GM23338 (cell line): ENCODE data around the gene NLN. TPM values are rescaled to one million over a fixed set of nuclear protein-coding genes. Genes with fewer than 3 reads are reported as not detected.

Experiments used
- ATAC-seq: fragments of 200-7000 bp; cut with Tn5 transposase; 3 replicates; pipeline ENCODE4 v1.9.1; 2020
- DNase-seq: peaks from one replicate; pipeline ENCODE4 v3.0.0-alpha.2; 2015; ENCODE audit warnings: low spot score
- H2AFZ ChIP-seq: fragments of 200-600 bp; sonication (generic); 2 replicates; pipeline ENCODE4 v1.8.0; 2016; ENCODE audit warnings: antibody characterized with exemption, mild to moderate bottlenecking, moderate library complexity
- H3F3A ChIP-seq: fragments of 200-600 bp; sonication (generic); replicated peaks from 2 replicates; pipeline ENCODE4 v1.8.0; 2017; ENCODE audit warnings: antibody characterized with exemption, mixed run types, low read depth
- H3K27ac ChIP-seq: fragments of 200-600 bp; sonication (generic); 2 replicates; pipeline ENCODE4 v1.6.1; 2016; ENCODE audit warnings: low read depth
- H3K27me3 ChIP-seq: fragments of 200-600 bp; sonication (generic); 2 replicates; pipeline ENCODE4 v1.8.0; 2016; ENCODE audit warnings: mild to moderate bottlenecking, mixed run types, moderate library complexity; ENCODE audit not compliant: insufficient read depth
- H3K36me3 ChIP-seq: fragments of 200-600 bp; sonication (generic); 2 replicates; pipeline ENCODE4 v1.8.0; 2016; ENCODE audit warnings: mild to moderate bottlenecking; ENCODE audit not compliant: insufficient read depth
- H3K4me1 ChIP-seq: fragments of 200-600 bp; sonication (generic); 2 replicates; pipeline ENCODE4 v1.8.0; 2016; ENCODE audit warnings: mild to moderate bottlenecking, moderate library complexity; ENCODE audit not compliant: insufficient read depth
- H3K4me2 ChIP-seq: fragments of 200-600 bp; sonication (generic); 2 replicates; pipeline ENCODE4 v1.7.1; 2017; ENCODE audit warnings: mixed run types
- H3K4me3 ChIP-seq: fragments of 200-600 bp; sonication (generic); 2 replicates; pipeline ENCODE4 v1.6.1; 2016; ENCODE audit warnings: mixed run types
- H3K79me2 ChIP-seq: fragments of 200-600 bp; sonication (generic); replicated peaks from 2 replicates; pipeline ENCODE4 v1.8.0; 2017; ENCODE audit warnings: mild to moderate bottlenecking; ENCODE audit not compliant: insufficient read depth
- H3K9me2 ChIP-seq: fragments of 200-600 bp; sonication (generic); 2 replicates; pipeline ENCODE4 v1.8.0; 2017; ENCODE audit not compliant: insufficient read depth
- H4K20me1 ChIP-seq: fragments of 200-600 bp; sonication (generic); replicated peaks from 2 replicates; pipeline ENCODE4 v1.8.0; 2017; ENCODE audit warnings: mild to moderate bottlenecking; ENCODE audit not compliant: insufficient read depth
- H3K27ac Mint-ChIP-seq: 2 replicates; pipeline ENCODE4 v1.8.0; 2020; ENCODE audit warnings: inconsistent platforms, mild to moderate bottlenecking, moderate library complexity, mixed read lengths
- H3K27me3 Mint-ChIP-seq: 3 replicates; pipeline ENCODE4 v1.8.0; 2022; ENCODE audit warnings: low read depth, mild to moderate bottlenecking, moderate library complexity, mixed read lengths, inconsistent platforms; ENCODE audit not compliant: insufficient read depth, poor library complexity
- H3K36me3 Mint-ChIP-seq: 3 replicates; pipeline ENCODE4 v1.8.0; 2021; ENCODE audit warnings: low read depth, mild to moderate bottlenecking, inconsistent platforms, moderate library complexity, mixed read lengths
- H3K4me1 Mint-ChIP-seq: 3 replicates; pipeline ENCODE4 v1.8.0; 2020; ENCODE audit warnings: mild to moderate bottlenecking, inconsistent platforms, mixed read lengths
- H3K4me3 Mint-ChIP-seq: 3 replicates; pipeline ENCODE4 v1.8.0; 2021; ENCODE audit warnings: moderate library complexity, mild to moderate bottlenecking, inconsistent platforms, mixed read lengths
- H3K9me3 Mint-ChIP-seq: 3 replicates; pipeline ENCODE4 v1.8.0; 2020; ENCODE audit warnings: moderate library complexity, mild to moderate bottlenecking, inconsistent platforms, mixed read lengths
- CREB1 ChIP-seq: fragments of 250-450 bp; sonication (Bioruptor Pico); IDR thresholded peaks from 2 replicates; pipeline ENCODE4 v1.5.0; 2020; ENCODE audit warnings: low read depth, mild to moderate bottlenecking, moderate library complexity
- EZH2 ChIP-seq: fragments of 200-600 bp; sonication (generic); IDR thresholded peaks from one replicate; pipeline ENCODE4 v1.8.0; 2017; ENCODE audit warnings: antibody characterized with exemption, mild to moderate bottlenecking, low read depth; ENCODE audit not compliant: unreplicated experiment
- EZH2phosphoT487 ChIP-seq: fragments of 200-600 bp; sonication (generic); IDR thresholded peaks from one replicate; pipeline ENCODE4 v1.8.1; 2018; ENCODE audit warnings: antibody characterized with exemption; ENCODE audit not compliant: unreplicated experiment
- JUNB ChIP-seq: IDR thresholded peaks from one replicate; pipeline ENCODE4 v1.6.1; 2016; ENCODE audit warnings: antibody characterized with exemption; ENCODE audit not compliant: unreplicated experiment
- POLR2AphosphoS5 ChIP-seq: IDR thresholded peaks from 2 replicates; pipeline ENCODE4 v1.6.1; 2016; ENCODE audit warnings: antibody characterized with exemption, low read depth
- STAT1 ChIP-seq: IDR thresholded peaks from one replicate; pipeline ENCODE4 v1.6.1; 2016; ENCODE audit warnings: antibody characterized with exemption; ENCODE audit not compliant: unreplicated experiment
- ZNF114 ChIP-seq: fragments of 250-450 bp; sonication (Bioruptor Pico); IDR thresholded peaks from 2 replicates; pipeline ENCODE4 v1.5.0; 2020; ENCODE audit warnings: mild to moderate bottlenecking, moderate library complexity
- polyA plus RNA-seq: library from polyadenylated mRNA; unstranded; fragments of >200 nt; fragmentation: Nextera tagmentation; extraction: Ambion mirVana; gene quantifications from 2 replicates; pipeline ENCODE4 v1.2.1, GENCODE V29; 2016
- total RNA-seq: library from RNA; depleted of rRNA; stranded (reverse); fragments of >200 nt; shearing (Covaris generic); gene quantifications from 2 replicates; pipeline ENCODE4 v1.2.3, GENCODE V29; 2014
- TF ChIP-seq, protein P1 (sequence below): fragments of 250-450 bp; sonication (Bioruptor Pico); IDR thresholded peaks from 2 replicates; pipeline ENCODE4 v1.5.0; 2020; ENCODE audit warnings: mild to moderate bottlenecking, moderate library complexity
- TF ChIP-seq, protein P2 (sequence below): IDR thresholded peaks from 2 replicates; pipeline ENCODE4 v1.6.1; 2016; ENCODE audit warnings: antibody characterized with exemption

Gene NLN
- total and polyA plus RNA-seq, 2 experiments from 2014 or later = 56.4 to 168 TPM

DNA sequence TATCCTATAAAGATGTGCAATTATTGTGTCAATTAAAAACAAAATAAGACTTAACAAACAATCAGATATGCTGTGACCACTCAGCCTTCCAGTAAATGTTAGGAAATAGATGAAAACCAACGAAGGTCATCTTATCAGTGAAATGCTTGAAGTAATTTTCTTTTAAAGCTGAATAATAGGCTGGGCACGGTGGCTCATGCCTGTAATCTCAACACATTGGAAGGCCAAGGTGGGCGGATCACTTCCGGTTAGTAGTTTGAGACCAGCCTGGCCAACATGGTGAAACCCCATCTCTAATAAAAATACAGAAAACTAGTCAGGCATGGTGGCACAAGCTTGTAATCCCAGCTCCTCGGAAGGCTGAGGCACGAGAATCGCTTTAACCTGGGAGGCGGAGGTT is 31.2 kb downstream of the NLN start (continued):
- TF ChIP-seq, protein P1, sequence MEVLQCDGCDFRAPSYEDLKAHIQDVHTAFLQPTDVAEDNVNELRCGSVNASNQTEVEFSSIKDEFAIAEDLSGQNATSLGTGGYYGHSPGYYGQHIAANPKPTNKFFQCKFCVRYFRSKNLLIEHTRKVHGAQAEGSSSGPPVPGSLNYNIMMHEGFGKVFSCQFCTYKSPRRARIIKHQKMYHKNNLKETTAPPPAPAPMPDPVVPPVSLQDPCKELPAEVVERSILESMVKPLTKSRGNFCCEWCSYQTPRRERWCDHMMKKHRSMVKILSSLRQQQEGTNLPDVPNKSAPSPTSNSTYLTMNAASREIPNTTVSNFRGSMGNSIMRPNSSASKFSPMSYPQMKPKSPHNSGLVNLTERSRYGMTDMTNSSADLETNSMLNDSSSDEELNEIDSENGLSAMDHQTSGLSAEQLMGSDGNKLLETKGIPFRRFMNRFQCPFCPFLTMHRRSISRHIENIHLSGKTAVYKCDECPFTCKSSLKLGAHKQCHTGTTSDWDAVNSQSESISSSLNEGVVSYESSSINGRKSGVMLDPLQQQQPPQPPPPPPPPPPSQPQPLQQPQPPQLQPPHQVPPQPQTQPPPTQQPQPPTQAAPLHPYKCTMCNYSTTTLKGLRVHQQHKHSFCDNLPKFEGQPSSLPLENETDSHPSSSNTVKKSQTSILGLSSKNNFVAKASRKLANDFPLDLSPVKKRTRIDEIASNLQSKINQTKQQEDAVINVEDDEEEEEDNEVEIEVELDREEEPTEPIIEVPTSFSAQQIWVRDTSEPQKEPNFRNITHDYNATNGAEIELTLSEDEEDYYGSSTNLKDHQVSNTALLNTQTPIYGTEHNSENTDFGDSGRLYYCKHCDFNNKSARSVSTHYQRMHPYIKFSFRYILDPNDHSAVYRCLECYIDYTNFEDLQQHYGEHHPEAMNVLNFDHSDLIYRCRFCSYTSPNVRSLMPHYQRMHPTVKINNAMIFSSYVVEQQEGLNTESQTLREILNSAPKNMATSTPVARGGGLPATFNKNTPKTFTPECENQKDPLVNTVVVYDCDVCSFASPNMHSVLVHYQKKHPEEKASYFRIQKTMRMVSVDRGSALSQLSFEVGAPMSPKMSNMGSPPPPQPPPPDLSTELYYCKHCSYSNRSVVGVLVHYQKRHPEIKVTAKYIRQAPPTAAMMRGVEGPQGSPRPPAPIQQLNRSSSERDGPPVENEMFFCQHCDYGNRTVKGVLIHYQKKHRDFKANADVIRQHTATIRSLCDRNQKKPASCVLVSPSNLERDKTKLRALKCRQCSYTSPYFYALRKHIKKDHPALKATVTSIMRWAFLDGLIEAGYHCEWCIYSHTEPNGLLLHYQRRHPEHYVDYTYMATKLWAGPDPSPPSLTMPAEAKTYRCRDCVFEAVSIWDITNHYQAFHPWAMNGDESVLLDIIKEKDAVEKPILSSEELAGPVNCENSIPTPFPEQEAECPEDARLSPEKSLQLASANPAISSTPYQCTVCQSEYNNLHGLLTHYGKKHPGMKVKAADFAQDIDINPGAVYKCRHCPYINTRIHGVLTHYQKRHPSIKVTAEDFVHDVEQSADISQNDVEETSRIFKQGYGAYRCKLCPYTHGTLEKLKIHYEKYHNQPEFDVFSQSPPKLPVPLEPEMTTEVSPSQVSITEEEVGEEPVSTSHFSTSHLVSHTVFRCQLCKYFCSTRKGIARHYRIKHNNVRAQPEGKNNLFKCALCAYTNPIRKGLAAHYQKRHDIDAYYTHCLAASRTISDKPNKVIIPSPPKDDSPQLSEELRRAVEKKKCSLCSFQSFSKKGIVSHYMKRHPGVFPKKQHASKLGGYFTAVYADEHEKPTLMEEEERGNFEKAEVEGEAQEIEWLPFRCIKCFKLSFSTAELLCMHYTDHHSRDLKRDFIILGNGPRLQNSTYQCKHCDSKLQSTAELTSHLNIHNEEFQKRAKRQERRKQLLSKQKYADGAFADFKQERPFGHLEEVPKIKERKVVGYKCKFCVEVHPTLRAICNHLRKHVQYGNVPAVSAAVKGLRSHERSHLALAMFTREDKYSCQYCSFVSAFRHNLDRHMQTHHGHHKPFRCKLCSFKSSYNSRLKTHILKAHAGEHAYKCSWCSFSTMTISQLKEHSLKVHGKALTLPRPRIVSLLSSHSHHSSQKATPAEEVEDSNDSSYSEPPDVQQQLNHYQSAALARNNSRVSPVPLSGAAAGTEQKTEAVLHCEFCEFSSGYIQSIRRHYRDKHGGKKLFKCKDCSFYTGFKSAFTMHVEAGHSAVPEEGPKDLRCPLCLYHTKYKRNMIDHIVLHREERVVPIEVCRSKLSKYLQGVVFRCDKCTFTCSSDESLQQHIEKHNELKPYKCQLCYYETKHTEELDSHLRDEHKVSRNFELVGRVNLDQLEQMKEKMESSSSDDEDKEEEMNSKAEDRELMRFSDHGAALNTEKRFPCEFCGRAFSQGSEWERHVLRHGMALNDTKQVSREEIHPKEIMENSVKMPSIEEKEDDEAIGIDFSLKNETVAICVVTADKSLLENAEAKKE (CRISPR knock-in tag) = no peak

DNA sequence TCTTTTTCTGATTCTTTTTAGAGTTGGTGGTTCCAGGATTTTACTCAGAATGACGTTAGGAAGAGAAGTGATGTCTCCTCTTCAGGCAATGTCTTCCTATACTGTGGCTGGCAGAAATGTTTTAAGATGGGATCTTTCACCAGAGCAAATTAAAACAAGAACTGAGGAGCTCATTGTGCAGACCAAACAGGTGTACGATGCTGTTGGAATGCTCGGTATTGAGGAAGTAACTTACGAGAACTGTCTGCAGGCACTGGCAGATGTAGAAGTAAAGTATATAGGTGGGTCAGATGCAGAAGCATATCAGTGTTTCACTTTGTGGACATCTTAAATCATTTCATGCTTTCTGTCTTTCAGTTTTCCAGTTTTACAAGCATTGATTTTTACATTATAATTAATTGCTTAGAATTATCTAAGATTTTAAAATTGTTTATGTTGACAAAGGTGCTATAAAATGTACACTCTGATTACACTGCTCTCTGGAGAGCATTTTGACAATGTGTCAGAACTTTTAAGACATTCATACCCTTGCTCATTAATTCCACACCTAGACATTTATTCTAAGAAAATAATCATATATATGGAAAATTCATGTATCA is 36.6 kb downstream of the NLN start:
- no peak overlapping the region for H3K4me3 ChIP-seq
- no peak for ATAC-seq

More for the DNA sequence above, 36.6 kb downstream of the NLN start:
- peaks cover 26% of the 10 kb centered on the region for H3K36me3 Mint-ChIP-seq
- no peak overlapping the region for H3K4me3 Mint-ChIP-seq
- no peak overlapping the region for H2AFZ ChIP-seq
- H3K36me3 ChIP-seq = peaks cover 22% of the 10 kb centered on the region
- H3K4me1 Mint-ChIP-seq = no peaks in the 10 kb centered on the region
- no peak overlapping the region for H3K4me2 ChIP-seq
- no peaks in the 10 kb centered on the region for H3K9me3 Mint-ChIP-seq
- H3K27ac ChIP-seq = no peak overlapping the region
- H3K4me1 ChIP-seq = no peaks in the 10 kb centered on the region
- H3K9me2 ChIP-seq = no peaks in the 10 kb centered on the region
- H3K27ac Mint-ChIP-seq = no peak overlapping the region
- H3K27me3 ChIP-seq = no peaks in the 10 kb centered on the region
- TF ChIP-seq, protein P2, sequence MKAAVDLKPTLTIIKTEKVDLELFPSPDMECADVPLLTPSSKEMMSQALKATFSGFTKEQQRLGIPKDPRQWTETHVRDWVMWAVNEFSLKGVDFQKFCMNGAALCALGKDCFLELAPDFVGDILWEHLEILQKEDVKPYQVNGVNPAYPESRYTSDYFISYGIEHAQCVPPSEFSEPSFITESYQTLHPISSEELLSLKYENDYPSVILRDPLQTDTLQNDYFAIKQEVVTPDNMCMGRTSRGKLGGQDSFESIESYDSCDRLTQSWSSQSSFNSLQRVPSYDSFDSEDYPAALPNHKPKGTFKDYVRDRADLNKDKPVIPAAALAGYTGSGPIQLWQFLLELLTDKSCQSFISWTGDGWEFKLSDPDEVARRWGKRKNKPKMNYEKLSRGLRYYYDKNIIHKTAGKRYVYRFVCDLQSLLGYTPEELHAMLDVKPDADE = no peak
- TF ChIP-seq POLR2AphosphoS5 = no peak
- no peak for TF ChIP-seq EZH2
- TF ChIP-seq CREB1 (CRISPR knock-in tag) = no peak
- no peak for TF ChIP-seq STAT1
- no peak for TF ChIP-seq EZH2phosphoT487
- no peak for TF ChIP-seq ZNF114 (CRISPR knock-in tag)
- TF ChIP-seq JUNB = no peak
- TF ChIP-seq, protein P1 (CRISPR knock-in tag) = no peak
- DNase-seq = no peak
- no peaks in the 10 kb centered on the region for H3F3A ChIP-seq
- H3K79me2 ChIP-seq = peaks cover 49% of the 10 kb centered on the region
- peaks cover 33% of the 10 kb centered on the region; the same call in 1 of the 2 replicates for H4K20me1 ChIP-seq
- H3K27me3 Mint-ChIP-seq = no peaks in the 10 kb centered on the region
